Erythroblast (primary cell): ENCODE data around the gene SNAP47.

ENCODE experiments used
- GATA1 ChIP-seq: IDR thresholded peaks from 2 replicates; pipeline ENCODE4 v1.6.1; 2011; ENCODE audit warnings: low read depth, mild to moderate bottlenecking, control low read depth, low read length, moderate library complexity
- POLR2A ChIP-seq: IDR thresholded peaks from 2 replicates; pipeline ENCODE4 v1.6.1; 2011; ENCODE audit warnings: mild to moderate bottlenecking, low read length

GRCh38 chr1:227754958-227755357 is 19.7 kb downstream of the SNAP47 start:
- no peak for TF ChIP-seq POLR2A
- no peak for TF ChIP-seq GATA1
